ENCODE measurements around the gene BCDIN3D. TPM values are rescaled to one million over a fixed set of nuclear protein-coding genes. Genes with fewer than 3 reads are reported as not detected.

BCDIN3D gene
- total and polyA plus RNA-seq, 4 donors, result 1.7 to 4.4 (median 2.1) TPM

- TF ChIP-seq RXRA (IDR thresholded peaks at IDR 0.05), result no peak
- TF ChIP-seq SP1 (IDR thresholded peaks at IDR 0.05), result no peak
- no peak for TF ChIP-seq YY1 (IDR thresholded peaks at IDR 0.05)
- no peak for TF ChIP-seq HNF4G (IDR thresholded peaks at IDR 0.05)
- TF ChIP-seq GABPA (IDR thresholded peaks at IDR 0.05 in 1 of 2, conservative IDR thresholded peaks at IDR 0.05 in 1 of 2), result no peak
- no peak for TF ChIP-seq CTCF (IDR thresholded peaks at IDR 0.05; ENCODE audit: low read depth, low read length, missing input control)
- TF ChIP-seq ZBTB33 (IDR thresholded peaks at IDR 0.05), result no peak
- TF ChIP-seq JUND (IDR thresholded peaks at IDR 0.05), result no peak
- no peak for TF ChIP-seq EGR1 (IDR thresholded peaks at IDR 0.05; ENCODE audit: low read depth in 2 of 2)
- TF ChIP-seq ATF3 (IDR thresholded peaks at IDR 0.05), result no peak
- no peak for TF ChIP-seq TAF1 (conservative IDR thresholded peaks at IDR 0.05)
- TF ChIP-seq FOXA1 (IDR thresholded peaks at IDR 0.05), result no peak
- no peak for TF ChIP-seq REST (IDR thresholded peaks at IDR 0.05)
- TF ChIP-seq NR2F2 (IDR thresholded peaks at IDR 0.05), result no peak
- TF ChIP-seq HNF4A (conservative IDR thresholded peaks at IDR 0.05), result no peak
- Histone ChIP-seq H3K36me3 (ENCODE audit: control insufficient read depth in 4 of 4, insufficient read depth in 3 of 4, low read depth in 1 of 4, low read length in 3 of 4) (peaks cover 0 to 7% (median 0%) of the 10 kb centered on the region in 4 donors), H3K9ac (ENCODE audit: low read depth in 1 of 2, low read length in 2 of 2) (no peak overlapping the region), H3K4me3 (ENCODE audit: low read depth in 1 of 3, low read length in 3 of 3) (no peak overlapping the region), H3K27ac (ENCODE audit: low read depth in 1 of 2, low read length in 2 of 2) (no peak overlapping the region), H3K4me1 (ENCODE audit: control insufficient read depth in 4 of 4, insufficient read depth in 4 of 4, low read length in 3 of 4) (no peaks in the 10 kb centered on the region), H3K9me3 (ENCODE audit: control insufficient read depth in 4 of 4, low read length in 3 of 4) (peaks cover 0 to 4% (median 0%) of the 10 kb centered on the region in 4 donors), H3K27me3 (ENCODE audit: control insufficient read depth in 4 of 4, insufficient read depth in 4 of 4, low read length in 3 of 4) (no peaks in the 10 kb centered on the region)
- WGBS, result 97% methylated on average over 2 of the region's 2 CpGs
- DNase-seq (ENCODE audit: low spot score), result no peak
These were observed 55.2 kb downstream of the BCDIN3D start for GRCh38 chr12:49787672-49788071.

Other genes starting within 250 kb of the BCDIN3D start
- gene FAM186B, start 237.5 kb downstream of the BCDIN3D start, total RNA-seq, result under 1 TPM; 0.19 to 0.84 TPM
- under 1 TPM; 0.33 to 0.51 TPM for gene FAM186B, start 237.5 kb downstream of the BCDIN3D start, polyA plus RNA-seq
- 1 to 10 TPM; 2.4 to 4.8 TPM for gene PRPF40B, start 219.5 kb downstream of the BCDIN3D start, total RNA-seq
- gene PRPF40B, start 219.5 kb downstream of the BCDIN3D start, polyA plus RNA-seq, result 1 to 10 TPM; 3.4 to 4.3 TPM
- 1 to 10 TPM; 4.0 to 4.5 TPM for gene FMNL3, start 135.7 kb downstream of the BCDIN3D start, total RNA-seq
- gene FMNL3, start 135.7 kb downstream of the BCDIN3D start, polyA plus RNA-seq, result 1 to 10 TPM in 1 of 2 donors, under 1 TPM in 1; 0.72 to 1.2 TPM
- gene TMBIM6, start 101.5 kb downstream of the BCDIN3D start, total RNA-seq, result 100 to 1,000 TPM; 464 to 740 TPM
- 1,000 to 10,000 TPM in 1 of 2 donors, 100 to 1,000 TPM in 1; 687 to 1,207 TPM for gene TMBIM6, start 101.5 kb downstream of the BCDIN3D start, polyA plus RNA-seq
- gene NCKAP5L, start 14.7 kb downstream of the BCDIN3D start, total RNA-seq, result 1 to 10 TPM; 3.1 to 6.8 TPM
- gene NCKAP5L, start 14.7 kb downstream of the BCDIN3D start, polyA plus RNA-seq, result 1 to 10 TPM; 2.9 to 5.2 TPM
- gene FAIM2, start 60.8 kb upstream of the BCDIN3D start, total RNA-seq, result under 1 TPM in 1 of 2 donors, not detected in 1; 0.23 TPM
- under 1 TPM in 1 of 2 donors, not detected in 1; 0.06 TPM for gene FAIM2, start 60.8 kb upstream of the BCDIN3D start, polyA plus RNA-seq
- not detected for gene AQP2, start 107.6 kb upstream of the BCDIN3D start, total RNA-seq
- gene AQP2, start 107.6 kb upstream of the BCDIN3D start, polyA plus RNA-seq, result not detected
- not detected for gene AQP5, start 118.8 kb upstream of the BCDIN3D start, total RNA-seq
- gene AQP5, start 118.8 kb upstream of the BCDIN3D start, polyA plus RNA-seq, result not detected
- gene AQP6, start 129.8 kb upstream of the BCDIN3D start, total RNA-seq, result not detected
- under 1 TPM; 0.05 to 0.11 TPM for gene AQP6, start 129.8 kb upstream of the BCDIN3D start, polyA plus RNA-seq
- 10 to 100 TPM in 1 of 2 donors, 1 to 10 TPM in 1; 2.4 to 38.3 TPM for gene RACGAP1, start 182.4 kb upstream of the BCDIN3D start, total RNA-seq
- gene RACGAP1, start 182.4 kb upstream of the BCDIN3D start, polyA plus RNA-seq, result 1 to 10 TPM; 1.0 to 3.4 TPM
- gene ASIC1, start 214.5 kb upstream of the BCDIN3D start, total RNA-seq, result under 1 TPM; 0.05 to 0.08 TPM
- under 1 TPM in 1 of 2 donors, not detected in 1; 0.06 TPM for gene ASIC1, start 214.5 kb upstream of the BCDIN3D start, polyA plus RNA-seq
- 10 to 100 TPM; 19.1 to 24.4 TPM for gene SMARCD1, start 242.2 kb upstream of the BCDIN3D start, total RNA-seq
- gene SMARCD1, start 242.2 kb upstream of the BCDIN3D start, polyA plus RNA-seq, result 10 to 100 TPM in 1 of 2 donors, 1 to 10 TPM in 1; 4.6 to 11.6 TPM